Measurements from ENCODE around the gene IL26.

DNA sequence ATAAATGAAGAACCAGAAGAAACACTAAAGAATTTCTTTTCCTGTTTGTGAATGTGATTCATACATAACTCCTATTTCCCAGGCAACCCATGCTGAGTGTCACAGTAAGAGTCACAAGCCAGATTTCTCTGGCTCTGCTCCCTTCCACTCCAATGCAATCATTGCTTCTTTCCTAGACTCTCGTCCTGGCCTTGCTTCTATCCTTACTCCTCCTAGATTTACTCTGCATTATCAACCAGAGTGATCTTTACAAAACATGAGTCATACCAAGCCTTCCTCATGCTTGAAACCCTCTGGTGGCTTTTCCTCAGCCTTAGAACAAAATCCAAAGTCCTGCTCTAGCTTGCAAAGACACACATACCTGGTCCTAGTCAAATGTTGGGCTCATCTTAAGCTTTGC is 14.5 kb upstream of the IL26 start:
- TF ChIP-seq, protein P1, sequence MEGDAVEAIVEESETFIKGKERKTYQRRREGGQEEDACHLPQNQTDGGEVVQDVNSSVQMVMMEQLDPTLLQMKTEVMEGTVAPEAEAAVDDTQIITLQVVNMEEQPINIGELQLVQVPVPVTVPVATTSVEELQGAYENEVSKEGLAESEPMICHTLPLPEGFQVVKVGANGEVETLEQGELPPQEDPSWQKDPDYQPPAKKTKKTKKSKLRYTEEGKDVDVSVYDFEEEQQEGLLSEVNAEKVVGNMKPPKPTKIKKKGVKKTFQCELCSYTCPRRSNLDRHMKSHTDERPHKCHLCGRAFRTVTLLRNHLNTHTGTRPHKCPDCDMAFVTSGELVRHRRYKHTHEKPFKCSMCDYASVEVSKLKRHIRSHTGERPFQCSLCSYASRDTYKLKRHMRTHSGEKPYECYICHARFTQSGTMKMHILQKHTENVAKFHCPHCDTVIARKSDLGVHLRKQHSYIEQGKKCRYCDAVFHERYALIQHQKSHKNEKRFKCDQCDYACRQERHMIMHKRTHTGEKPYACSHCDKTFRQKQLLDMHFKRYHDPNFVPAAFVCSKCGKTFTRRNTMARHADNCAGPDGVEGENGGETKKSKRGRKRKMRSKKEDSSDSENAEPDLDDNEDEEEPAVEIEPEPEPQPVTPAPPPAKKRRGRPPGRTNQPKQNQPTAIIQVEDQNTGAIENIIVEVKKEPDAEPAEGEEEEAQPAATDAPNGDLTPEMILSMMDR (IDR thresholded peaks at IDR 0.05): no peak
- no peak for TF ChIP-seq SIN3A (IDR thresholded peaks at IDR 0.05; ENCODE audit: borderline replicate concordance, insufficient read depth, low read depth, low read length)
